Activated T-helper 9 cell treated with anti-CD3 and anti-CD28 coated beads, Interleukin-2, amount 50 U/mL, for 16 hours (primary cell): Measurements from ENCODE around the gene ZG16.
"Not testable (repeated sequence)": the region's sequence is repeated elsewhere in the genome, so short reads cannot be mapped to it uniquely, and the experiment has no call there.

ENCODE experiments used
- DNase-seq: peaks from one replicate; pipeline ENCODE4 v3.0.0-alpha.2; 2020; ENCODE audit warnings: low read depth

Gene ZG16

GRCh38 chr16:29787155-29787554 is 9.1 kb downstream of the ZG16 start:
- DNase-seq = not testable (repeated sequence)

GRCh38 chr16:29789775-29790182 is 11.7 kb downstream of the ZG16 start:
- DNase-seq = no peak

- peak; percentile 100 for DNase-seq
Observed at GRCh38 chr16:29790183-29790948, 12.3 kb downstream of the ZG16 start, which contains the start of gene KIF22. KIF22 (plus strand) TSS chr16:29790751; CDS start chr16:29790760, 9 bp downstream.

GRCh38 chr16:29790949-29791844 is 13.1 kb downstream of the ZG16 start:
- no peak for DNase-seq

GRCh38 chr16:29791845-29792807 is 14.1 kb downstream of the ZG16 start:
- no peak for DNase-seq

GRCh38 chr16:29793153-29793552 is 15.1 kb downstream of the ZG16 start:
- DNase-seq = not testable (repeated sequence)

GRCh38 chr16:29794231-29794710 is 16.2 kb downstream of the ZG16 start:
- DNase-seq = no peak

- no peak for DNase-seq
Observed at GRCh38 chr16:29802416-29802935, 24.4 kb downstream of the ZG16 start.

GRCh38 chr16:29804020-29804419 is 26.0 kb downstream of the ZG16 start:
- no peak for DNase-seq

- no peak for DNase-seq
Observed at GRCh38 chr16:29804455-29805231, 26.6 kb downstream of the ZG16 start.

- peak; percentile 97 for DNase-seq
Observed at GRCh38 chr16:29805232-29806098, 27.4 kb downstream of the ZG16 start.

- peak; percentile 66 for DNase-seq
Observed at GRCh38 chr16:29806099-29806579, 28.1 kb downstream of the ZG16 start, which contains the start of gene MAZ. MAZ (plus strand) TSS chr16:29806529; CDS start chr16:29806702, 173 bp downstream.

- DNase-seq = peak; percentile 38
Observed at GRCh38 chr16:29806641-29807425, 28.8 kb downstream of the ZG16 start.

- peak; percentile 77 for DNase-seq
Observed at GRCh38 chr16:29807426-29808218, 29.6 kb downstream of the ZG16 start.

GRCh38 chr16:29808219-29808900 is 30.3 kb downstream of the ZG16 start:
- DNase-seq = no peak

- DNase-seq = no peak
Observed at GRCh38 chr16:29809031-29809747, 31.1 kb downstream of the ZG16 start.
